ENCODE results near the gene SMAD7.

GRCh38 chr18:48962994-48963561 lies 12.3 kb upstream of the SMAD7 start:
- TF ChIP-seq POLR2A (IDR thresholded peaks at IDR 0.05) (no peak), CTCF (IDR thresholded peaks at IDR 0.05) (peak in 1 of 4 experiments; percentile 6), POLR2AphosphoS5 (IDR thresholded peaks at IDR 0.05) (peak; percentile 22)
